Neural cell (in vitro differentiated cells): Measurements from ENCODE around the gene ZNF14. TPM values are rescaled to one million over a fixed set of nuclear protein-coding genes. Genes with fewer than 3 reads are reported as not detected.

Source experiments
- H2AFZ ChIP-seq: fragments of 200-600, 300-800 bp; sonication (generic), shearing (Covaris generic); 2 replicates; pipeline ENCODE4 v1.6.0; 2014; ENCODE audit warnings: low read depth, mild to moderate bottlenecking, antibody characterized with exemption, low read length, moderate library complexity
- H3F3A ChIP-seq: fragments of 200-600 bp; shearing (Covaris generic); 2 replicates; pipeline ENCODE4 v1.6.1; 2016; ENCODE audit warnings: mild to moderate bottlenecking, moderate library complexity, mixed read lengths, antibody characterized with exemption, low read length; ENCODE audit not compliant: insufficient read depth, poor library complexity, severe bottlenecking
- H3K27ac ChIP-seq: fragments of 200-600, 300-800 bp; sonication (generic), shearing (Covaris generic); 2 replicates; pipeline ENCODE4 v1.5.1; 2014; ENCODE audit warnings: mild to moderate bottlenecking, low read length, moderate library complexity
- H3K27me3 ChIP-seq: fragments of 300-800, 200-600 bp; sonication (generic), shearing (Covaris generic); 2 replicates; pipeline ENCODE4 v1.6.0; 2014; ENCODE audit warnings: mild to moderate bottlenecking, low read depth, low read length, moderate library complexity; ENCODE audit not compliant: insufficient read depth
- H3K36me3 ChIP-seq: fragments of 300-800, 200-600 bp; sonication (generic), shearing (Covaris generic); 2 replicates; pipeline ENCODE4 v1.5.1; 2014; ENCODE audit warnings: mild to moderate bottlenecking, antibody characterized with exemption, low read length, moderate library complexity; ENCODE audit not compliant: insufficient read depth
- H3K4me2 ChIP-seq: fragments of 300-800, 200-600 bp; sonication (generic), shearing (Covaris generic); 2 replicates; pipeline ENCODE4 v1.6.0; 2014; ENCODE audit warnings: mild to moderate bottlenecking, low read length
- H3K4me3 ChIP-seq: fragments of 300-800, 200-600 bp; sonication (generic), shearing (Covaris generic); 2 replicates; pipeline ENCODE4 v1.5.1; 2014; ENCODE audit warnings: mild to moderate bottlenecking, low read length, moderate library complexity
- H3K79me2 ChIP-seq: fragments of 200-600 bp; shearing (Covaris generic); replicated peaks from 2 replicates; pipeline ENCODE4 v1.6.0; 2014; ENCODE audit warnings: mild to moderate bottlenecking, low read length, moderate library complexity; ENCODE audit not compliant: insufficient read depth
- H3K9ac ChIP-seq: fragments of 300-800, 200-600 bp; sonication (generic), shearing (Covaris generic); 2 replicates; pipeline ENCODE4 v1.6.1; 2016; ENCODE audit warnings: mild to moderate bottlenecking, low read length, mixed read lengths
- H3K9me2 ChIP-seq: fragments of 200-600 bp; shearing (Covaris generic); 2 replicates; pipeline ENCODE4 v1.6.1; 2016; ENCODE audit warnings: mild to moderate bottlenecking, low read length, mixed read lengths; ENCODE audit not compliant: insufficient read depth
- H3K9me3 ChIP-seq: fragments of 200-600, 300-800 bp; sonication (generic), shearing (Covaris generic); 2 replicates; pipeline ENCODE4 v1.6.1; 2016; ENCODE audit warnings: mild to moderate bottlenecking, mixed run types, low read length, moderate library complexity, mixed read lengths
- H4K20me1 ChIP-seq: fragments of 200-600 bp; shearing (Covaris generic); 2 replicates; pipeline ENCODE4 v1.6.1; 2016; ENCODE audit warnings: mild to moderate bottlenecking, mixed run types; ENCODE audit not compliant: insufficient read depth
- CTCF ChIP-seq: fragments of 450-650 bp; IDR thresholded peaks from 2 replicates; pipeline ENCODE4 v1.5.1; 2014; ENCODE audit warnings: antibody characterized with exemption, mild to moderate bottlenecking, moderate library complexity; ENCODE audit not compliant: poor library complexity, severe bottlenecking
- EP300 ChIP-seq: fragments of 450-650 bp; conservative IDR thresholded peaks from 2 replicates; pipeline ENCODE4 v1.6.1; 2014; ENCODE audit warnings: antibody characterized with exemption, mild to moderate bottlenecking, moderate library complexity; ENCODE audit not compliant: poor library complexity, severe bottlenecking
- EZH2 ChIP-seq: fragments of 200-600, 300-800 bp; shearing (Covaris generic), sonication (generic); IDR thresholded peaks from 2 replicates; pipeline ENCODE4 v1.6.1; 2014; ENCODE audit warnings: antibody characterized with exemption, low read length, borderline replicate concordance, mild to moderate bottlenecking; ENCODE audit not compliant: insufficient read depth, poor library complexity, severe bottlenecking
- MXI1 ChIP-seq: fragments of 450-650 bp; conservative IDR thresholded peaks from 2 replicates; pipeline ENCODE4 v1.6.1; 2014; ENCODE audit warnings: antibody characterized with exemption, mild to moderate bottlenecking; ENCODE audit not compliant: poor library complexity, severe bottlenecking
- POLR2AphosphoS5 ChIP-seq: IDR thresholded peaks from 2 replicates; pipeline ENCODE4 v1.6.1; 2012
- RAD21 ChIP-seq: fragments of 450-650 bp; conservative IDR thresholded peaks from 2 replicates; pipeline ENCODE4 v1.6.1; 2014; ENCODE audit warnings: antibody characterized with exemption, mild to moderate bottlenecking, moderate library complexity
- REST ChIP-seq: IDR thresholded peaks from 2 replicates; pipeline ENCODE4 v1.6.1; 2012; ENCODE audit warnings: borderline replicate concordance
- SMC3 ChIP-seq: fragments of 450-650 bp; conservative IDR thresholded peaks from 2 replicates; pipeline ENCODE4 v1.6.1; 2014; ENCODE audit warnings: antibody characterized with exemption, mild to moderate bottlenecking, moderate library complexity; ENCODE audit not compliant: poor library complexity
- TAF1 ChIP-seq: IDR thresholded peaks from 2 replicates; pipeline ENCODE4 v1.6.1; 2012; ENCODE audit warnings: low read depth
- polyA plus RNA-seq: library from polyadenylated mRNA; depleted of rRNA; stranded (reverse); fragments of >200 nt; gene quantifications from 2 replicates; pipeline ENCODE4 v1.2.3, GENCODE V29; 2014

Gene ZNF14
- polyA plus RNA-seq, 1 donor from 2014 or later = 8.2 TPM

- H3K27me3 ChIP-seq = no peaks in the 10 kb centered on the region
- H3F3A ChIP-seq = no peaks in the 10 kb centered on the region
- H3K27ac ChIP-seq = no peak overlapping the region
- H4K20me1 ChIP-seq = no peaks in the 10 kb centered on the region
- H3K9me3 ChIP-seq = peaks cover 9% of the 10 kb centered on the region
- no peaks in the 10 kb centered on the region for H3K9me2 ChIP-seq
- H3K9ac ChIP-seq = no peak overlapping the region
- H3K4me2 ChIP-seq = no peak overlapping the region
- H2AFZ ChIP-seq = no peak overlapping the region
- H3K36me3 ChIP-seq = no peaks in the 10 kb centered on the region
- TF ChIP-seq TAF1 (no peak), MXI1 (no peak), SMC3 (no peak), CTCF (no peak), RAD21 (no peak), POLR2AphosphoS5 (no peak), REST (no peak)
- H3K79me2 ChIP-seq = peaks cover 47% of the 10 kb centered on the region
- no peak overlapping the region for H3K4me3 ChIP-seq
These were observed 11.0 kb downstream of the ZNF14 start for GRCh38 chr19:19721896-19722295.

GRCh38 chr19:19719798-19720197, 13.1 kb downstream of the ZNF14 start:
- no peaks in the 10 kb centered on the region for H4K20me1 ChIP-seq
- H3K27ac ChIP-seq = no peak overlapping the region
- no peak for TF ChIP-seq SMC3
- no peak for TF ChIP-seq RAD21
- TF ChIP-seq POLR2AphosphoS5 = no peak
- H3K27me3 ChIP-seq = no peaks in the 10 kb centered on the region
- no peak overlapping the region for H3K4me3 ChIP-seq
- no peaks in the 10 kb centered on the region for H3F3A ChIP-seq
- no peak overlapping the region for H3K9ac ChIP-seq
- H2AFZ ChIP-seq = no peak overlapping the region
- H3K4me2 ChIP-seq = no peak overlapping the region
- H3K9me3 ChIP-seq = peaks cover 12% of the 10 kb centered on the region
- peaks cover 68% of the 10 kb centered on the region for H3K79me2 ChIP-seq
- no peaks in the 10 kb centered on the region for H3K9me2 ChIP-seq
- peaks cover 9% of the 10 kb centered on the region for H3K36me3 ChIP-seq

- Histone ChIP-seq H4K20me1 (no peaks in the 10 kb centered on the region), H3K9me2 (no peaks in the 10 kb centered on the region), H3K9ac (no peak overlapping the region), H3K9me3 (peaks cover 50% of the 10 kb centered on the region), H3K27me3 (no peaks in the 10 kb centered on the region), H3K79me2 (peaks cover 31% of the 10 kb centered on the region), H3F3A (no peaks in the 10 kb centered on the region), H2AFZ (no peak overlapping the region), H3K4me3 (no peak overlapping the region), H3K27ac (no peak overlapping the region), H3K36me3 (peaks cover 65% of the 10 kb centered on the region), H3K4me2 (no peak overlapping the region)
- no peak for TF ChIP-seq POLR2AphosphoS5
- TF ChIP-seq EP300 = no peak
- TF ChIP-seq REST = no peak
- TF ChIP-seq RAD21 = no peak
- TF ChIP-seq SMC3 = no peak
- no peak for TF ChIP-seq MXI1
- no peak for TF ChIP-seq TAF1
- TF ChIP-seq CTCF = no peak
- no peak for TF ChIP-seq EZH2
These were observed 20.7 kb downstream of the ZNF14 start for GRCh38 chr19:19711934-19712828.
